K562 (cell line): ENCODE results near the gene MGAT4B. TPM values are rescaled to one million over a fixed set of nuclear protein-coding genes. Genes with fewer than 3 reads are reported as not detected.

Experiments used
- BHLHE40 ChIP-seq: IDR thresholded peaks from 2 replicates; pipeline ENCODE4 v1.6.1; 2011; ENCODE audit warnings: low read length, improper control_type of control experiment
- C11orf30 ChIP-seq: fragments of 450-650 bp; IDR thresholded peaks from 2 replicates; pipeline ENCODE4 v1.6.1; 2016; ENCODE audit warnings: low read depth, mild to moderate bottlenecking
- CAMTA2 ChIP-seq: fragments of 250-450 bp; sonication (Bioruptor Pico); conservative IDR thresholded peaks from 2 replicates; pipeline ENCODE4 v1.5.1; 2022
- CEBPB ChIP-seq: fragments of 450-650 bp; IDR thresholded peaks from 2 replicates; pipeline ENCODE4 v1.6.1; 2016; ENCODE audit warnings: missing genetic modification characterization, missing compliant biosample characterization
- DDX20 ChIP-seq: fragments of 450-650 bp; IDR thresholded peaks from 2 replicates; pipeline ENCODE4 v1.6.1; 2016; ENCODE audit warnings: missing genetic modification characterization, low read depth, mild to moderate bottlenecking, missing compliant biosample characterization, moderate library complexity
- E2F3 ChIP-seq: fragments of 250-450 bp; sonication (Bioruptor Pico); IDR thresholded peaks from 2 replicates; pipeline ENCODE4 v1.4.0; 2020; ENCODE audit warnings: mild to moderate bottlenecking
- GATA2 ChIP-seq: sonication (generic); formaldehyde crosslinking; IDR thresholded peaks from 2 replicates; pipeline ENCODE4 v1.4.0; 2020; ENCODE audit warnings: mild to moderate bottlenecking, missing genetic modification reagents
- MEF2D ChIP-seq: conservative IDR thresholded peaks from 2 replicates; pipeline ENCODE4 v1.6.1; 2016; ENCODE audit warnings: low read depth, missing genetic modification characterization, missing compliant biosample characterization
- POU5F1 ChIP-seq: fragments of 150-350 bp; IDR thresholded peaks from 2 replicates; pipeline ENCODE4 v1.6.1; 2014; ENCODE audit warnings: borderline replicate concordance, low read length, low read depth, mild to moderate bottlenecking; ENCODE audit not compliant: partially characterized antibody
- SMAD2 ChIP-seq: fragments of 150-350 bp; IDR thresholded peaks from 2 replicates; pipeline ENCODE4 v1.6.1; 2014; ENCODE audit warnings: low read depth, mild to moderate bottlenecking, low read length
- SMARCC2 ChIP-seq: fragments of 450-650 bp; IDR thresholded peaks from 2 replicates; pipeline ENCODE4 v1.6.1; 2017; ENCODE audit warnings: antibody characterized with exemption, moderate library complexity, mild to moderate bottlenecking, low read depth
- SNRNP70 ChIP-seq: fragments of 200-400 bp; formaldehyde crosslinking; optimal IDR thresholded peaks from 2 replicates; pipeline ENCODE3; 2017; ENCODE audit warnings: low read depth, low read length
- SP2 ChIP-seq: IDR thresholded peaks from 2 replicates; pipeline ENCODE4 v1.6.1; 2011; ENCODE audit warnings: mild to moderate bottlenecking, low read depth, low read length, moderate library complexity; ENCODE audit not compliant: poor library complexity, severe bottlenecking; ENCODE audit errors: extremely low read depth
- U2AF2 ChIP-seq: fragments of 200-400 bp; formaldehyde crosslinking; optimal IDR thresholded peaks from 2 replicates; pipeline ENCODE3; 2017; ENCODE audit warnings: low read depth, mild to moderate bottlenecking, low read length
- ZBTB49 ChIP-seq: sonication (generic); formaldehyde crosslinking; IDR thresholded peaks from 2 replicates; pipeline ENCODE4 v1.8.0; 2022; ENCODE audit warnings: missing genetic modification reagents, mild to moderate bottlenecking, borderline replicate concordance
- ZC3H11A ChIP-seq: IDR thresholded peaks from 2 replicates; pipeline ENCODE4 v1.6.1; 2012; ENCODE audit warnings: low read depth, low read length, improper control_type of control experiment
- ZNF766 ChIP-seq: fragments of 200-800 bp; sonication (Bioruptor generic); conservative IDR thresholded peaks from 2 replicates; pipeline ENCODE4 v1.6.1; 2016; ENCODE audit warnings: missing genetic modification characterization, missing compliant biosample characterization
- polyA plus RNA-seq, 8 experiments: library from polyadenylated mRNA; depleted of rRNA in 4 of 8; stranded (reverse) in 5 of 8; unstranded in 3 of 8; fragments of >200 nt; fragmentation: Nextera tagmentation in 2 of 8; fragmentation: Illumina TruSeq in 1 of 8; extraction: Ambion mirVana in 2 of 8; extraction: Trizol in 1 of 8; gene quantifications; 2 replicates each; pipeline versions ENCODE4 v1.2.1 to v1.2.3, GENCODE V29; 2011 to 2014; ENCODE audit warnings: inconsistent platforms in 1 of 8, missing spikeins in 1 of 8
- total RNA-seq, 7 experiments: library from RNA; depleted of rRNA in 6 of 7; stranded (reverse); fragments of >200 nt in 6 of 7; fragmentation: Illumina TruSeq in 2 of 7; extraction: Trizol in 2 of 7; gene quantifications; 2 replicates each; pipeline versions ENCODE4 v1.2.1 to v1.2.3, GENCODE V29; 2011 to 2021; ENCODE audit warnings: low replicate concordance in 1 of 7
- TF ChIP-seq, protein P1 (sequence below): fragments of 200-400 bp; formaldehyde crosslinking; IDR thresholded peaks from 2 replicates; pipeline ENCODE4 v1.6.1; 2017; ENCODE audit warnings: mild to moderate bottlenecking, low read depth, low read length, moderate library complexity
- TF ChIP-seq, protein P2 (sequence below): fragments of 450-650 bp; IDR thresholded peaks from 2 replicates; pipeline ENCODE4 v1.6.1; 2014; ENCODE audit warnings: low read depth, mild to moderate bottlenecking, moderate library complexity, borderline replicate concordance
- TF ChIP-seq, protein P3 (sequence below): fragments of 450-650 bp; IDR thresholded peaks from 2 replicates; pipeline ENCODE4 v1.7.0; 2016; ENCODE audit warnings: borderline replicate concordance

MGAT4B gene
- total and polyA plus RNA-seq, 9 of the 15 experiments (the other 6 are each of a cell fraction or from before 2014, with no cell fraction given) = 0.34 to 133 (median 75.4) TPM

DNA sequence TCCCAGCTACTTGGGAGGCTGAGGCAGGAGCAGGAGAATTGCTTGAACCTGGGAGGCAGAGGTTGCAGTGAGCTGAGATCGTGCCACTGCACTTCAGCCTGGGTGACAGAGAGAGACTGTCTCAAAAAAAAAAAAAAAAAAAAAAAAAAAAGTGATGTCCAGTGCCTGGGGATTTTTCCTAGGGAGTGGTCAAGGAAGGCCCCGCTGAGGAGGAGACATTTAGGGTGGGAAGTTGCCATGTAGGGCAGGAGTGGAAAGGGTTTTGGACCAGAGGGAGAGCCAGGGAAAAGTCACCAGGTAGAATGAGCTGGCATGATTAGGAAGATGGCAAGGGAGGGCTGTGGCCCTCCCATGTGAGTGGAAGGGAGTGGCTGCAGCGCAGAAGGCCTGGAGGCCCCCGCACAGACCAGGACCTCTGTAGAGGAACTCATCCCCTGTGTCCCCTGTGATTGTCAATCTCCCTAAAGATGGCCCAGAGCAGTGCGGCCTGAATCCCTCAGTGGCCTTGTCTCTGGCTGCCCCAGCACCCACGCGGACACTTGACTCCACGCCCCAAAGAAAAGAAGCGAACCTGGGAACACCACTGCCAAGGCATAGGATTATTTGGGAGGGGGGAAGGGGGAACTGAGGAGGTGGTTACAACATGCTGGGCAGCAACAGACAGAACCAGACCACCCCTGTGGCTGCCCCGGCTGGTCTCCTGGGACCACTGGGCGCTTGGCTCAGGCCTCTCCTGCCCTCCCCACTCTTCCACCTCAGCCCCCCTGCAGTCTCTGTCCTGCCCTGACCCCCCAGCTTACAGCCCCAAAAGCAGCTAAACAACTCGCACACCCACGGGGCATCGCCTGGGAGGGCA lies 11.5 kb upstream of the MGAT4B start (continued):
- TF ChIP-seq, protein P1, sequence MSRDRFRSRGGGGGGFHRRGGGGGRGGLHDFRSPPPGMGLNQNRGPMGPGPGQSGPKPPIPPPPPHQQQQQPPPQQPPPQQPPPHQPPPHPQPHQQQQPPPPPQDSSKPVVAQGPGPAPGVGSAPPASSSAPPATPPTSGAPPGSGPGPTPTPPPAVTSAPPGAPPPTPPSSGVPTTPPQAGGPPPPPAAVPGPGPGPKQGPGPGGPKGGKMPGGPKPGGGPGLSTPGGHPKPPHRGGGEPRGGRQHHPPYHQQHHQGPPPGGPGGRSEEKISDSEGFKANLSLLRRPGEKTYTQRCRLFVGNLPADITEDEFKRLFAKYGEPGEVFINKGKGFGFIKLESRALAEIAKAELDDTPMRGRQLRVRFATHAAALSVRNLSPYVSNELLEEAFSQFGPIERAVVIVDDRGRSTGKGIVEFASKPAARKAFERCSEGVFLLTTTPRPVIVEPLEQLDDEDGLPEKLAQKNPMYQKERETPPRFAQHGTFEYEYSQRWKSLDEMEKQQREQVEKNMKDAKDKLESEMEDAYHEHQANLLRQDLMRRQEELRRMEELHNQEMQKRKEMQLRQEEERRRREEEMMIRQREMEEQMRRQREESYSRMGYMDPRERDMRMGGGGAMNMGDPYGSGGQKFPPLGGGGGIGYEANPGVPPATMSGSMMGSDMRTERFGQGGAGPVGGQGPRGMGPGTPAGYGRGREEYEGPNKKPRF = no peak
- TF ChIP-seq ZNF766 (CRISPR knock-in tag) (no peak), DDX20 (tag) (no peak), SNRNP70 (no peak), U2AF2 (no peak), MEF2D (tag) (no peak), BHLHE40 (no peak), SMAD2 (no peak), SP2 (no peak), E2F3 (0 out of 2 replicates have a peak, but pooled peaks have one; percentile 3), GATA2 (CRISPR knock-in tag) (no peak), SMARCC2 (no peak), ZC3H11A (no peak), C11orf30 (no peak), POU5F1 (no peak), CAMTA2 (no peak), CEBPB (tag) (no peak), ZBTB49 (CRISPR knock-in tag) (no peak)
- TF ChIP-seq, protein P2, sequence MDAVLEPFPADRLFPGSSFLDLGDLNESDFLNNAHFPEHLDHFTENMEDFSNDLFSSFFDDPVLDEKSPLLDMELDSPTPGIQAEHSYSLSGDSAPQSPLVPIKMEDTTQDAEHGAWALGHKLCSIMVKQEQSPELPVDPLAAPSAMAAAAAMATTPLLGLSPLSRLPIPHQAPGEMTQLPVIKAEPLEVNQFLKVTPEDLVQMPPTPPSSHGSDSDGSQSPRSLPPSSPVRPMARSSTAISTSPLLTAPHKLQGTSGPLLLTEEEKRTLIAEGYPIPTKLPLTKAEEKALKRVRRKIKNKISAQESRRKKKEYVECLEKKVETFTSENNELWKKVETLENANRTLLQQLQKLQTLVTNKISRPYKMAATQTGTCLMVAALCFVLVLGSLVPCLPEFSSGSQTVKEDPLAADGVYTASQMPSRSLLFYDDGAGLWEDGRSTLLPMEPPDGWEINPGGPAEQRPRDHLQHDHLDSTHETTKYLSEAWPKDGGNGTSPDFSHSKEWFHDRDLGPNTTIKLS = no peak
- TF ChIP-seq, protein P3, sequence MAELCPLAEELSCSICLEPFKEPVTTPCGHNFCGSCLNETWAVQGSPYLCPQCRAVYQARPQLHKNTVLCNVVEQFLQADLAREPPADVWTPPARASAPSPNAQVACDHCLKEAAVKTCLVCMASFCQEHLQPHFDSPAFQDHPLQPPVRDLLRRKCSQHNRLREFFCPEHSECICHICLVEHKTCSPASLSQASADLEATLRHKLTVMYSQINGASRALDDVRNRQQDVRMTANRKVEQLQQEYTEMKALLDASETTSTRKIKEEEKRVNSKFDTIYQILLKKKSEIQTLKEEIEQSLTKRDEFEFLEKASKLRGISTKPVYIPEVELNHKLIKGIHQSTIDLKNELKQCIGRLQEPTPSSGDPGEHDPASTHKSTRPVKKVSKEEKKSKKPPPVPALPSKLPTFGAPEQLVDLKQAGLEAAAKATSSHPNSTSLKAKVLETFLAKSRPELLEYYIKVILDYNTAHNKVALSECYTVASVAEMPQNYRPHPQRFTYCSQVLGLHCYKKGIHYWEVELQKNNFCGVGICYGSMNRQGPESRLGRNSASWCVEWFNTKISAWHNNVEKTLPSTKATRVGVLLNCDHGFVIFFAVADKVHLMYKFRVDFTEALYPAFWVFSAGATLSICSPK = no peak
